Skin of body (tissue), 2 donors: ENCODE data around the gene RASL12. TPM values are rescaled to one million over a fixed set of nuclear protein-coding genes. Genes with fewer than 3 reads are reported as not detected.

ENCODE experiments used
- DNase-seq: peaks from one replicate; lab custom pipeline; 2025; lab: John Stamatoyannopoulos, UW
- total RNA-seq: library from RNA; depleted of rRNA; stranded (reverse); fragments of >200 nt; gene quantifications from one replicate; pipeline ENCODE4 v1.2.3, GENCODE V29; 2014

RASL12 gene
- total RNA-seq, 1 donor from 2014 or later: 12.5 TPM

DNA sequence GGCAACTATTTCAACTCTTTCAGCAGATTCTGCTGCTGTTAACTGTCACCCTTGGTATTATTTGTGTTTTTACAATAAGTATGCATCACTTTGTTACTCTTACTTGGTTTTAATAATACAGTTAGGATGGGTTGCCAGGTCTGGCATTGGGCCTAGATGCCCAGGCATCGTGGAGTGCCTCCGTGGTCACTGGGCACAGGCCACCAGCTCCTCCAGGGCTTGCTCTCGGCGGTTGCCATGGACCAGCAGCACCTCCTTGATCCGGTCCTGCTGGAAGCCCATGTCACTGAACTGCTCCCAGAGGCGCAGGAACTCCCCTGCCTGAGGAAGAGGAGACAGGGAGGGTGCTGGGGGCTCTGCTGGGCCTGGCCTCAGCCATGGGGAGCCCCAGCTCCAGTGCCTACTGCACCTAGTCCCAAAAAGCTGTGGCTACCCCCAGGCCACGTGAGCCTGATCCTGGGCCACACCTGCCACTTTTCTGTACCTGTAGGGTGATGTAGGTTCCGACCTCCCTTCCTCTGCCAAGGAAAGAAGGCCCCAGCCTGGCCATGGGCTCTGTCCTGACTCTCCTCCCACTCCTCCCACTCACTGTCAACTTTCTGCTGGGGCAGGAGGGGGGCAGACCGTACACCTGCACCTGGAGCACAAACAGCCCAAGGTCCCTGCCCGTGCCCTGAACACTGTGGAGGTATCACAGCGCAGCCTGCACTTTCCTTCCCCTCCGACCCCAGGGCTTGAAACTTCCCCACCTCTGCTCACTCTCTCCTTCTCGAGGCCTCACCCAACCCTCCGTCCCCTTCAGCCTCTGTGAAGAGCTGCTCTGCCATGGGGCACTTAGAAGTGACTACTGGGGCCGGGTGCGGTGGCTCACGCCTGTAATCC lies 25.4 kb upstream of the RASL12 start:
- DNase-seq: no peak

DNA sequence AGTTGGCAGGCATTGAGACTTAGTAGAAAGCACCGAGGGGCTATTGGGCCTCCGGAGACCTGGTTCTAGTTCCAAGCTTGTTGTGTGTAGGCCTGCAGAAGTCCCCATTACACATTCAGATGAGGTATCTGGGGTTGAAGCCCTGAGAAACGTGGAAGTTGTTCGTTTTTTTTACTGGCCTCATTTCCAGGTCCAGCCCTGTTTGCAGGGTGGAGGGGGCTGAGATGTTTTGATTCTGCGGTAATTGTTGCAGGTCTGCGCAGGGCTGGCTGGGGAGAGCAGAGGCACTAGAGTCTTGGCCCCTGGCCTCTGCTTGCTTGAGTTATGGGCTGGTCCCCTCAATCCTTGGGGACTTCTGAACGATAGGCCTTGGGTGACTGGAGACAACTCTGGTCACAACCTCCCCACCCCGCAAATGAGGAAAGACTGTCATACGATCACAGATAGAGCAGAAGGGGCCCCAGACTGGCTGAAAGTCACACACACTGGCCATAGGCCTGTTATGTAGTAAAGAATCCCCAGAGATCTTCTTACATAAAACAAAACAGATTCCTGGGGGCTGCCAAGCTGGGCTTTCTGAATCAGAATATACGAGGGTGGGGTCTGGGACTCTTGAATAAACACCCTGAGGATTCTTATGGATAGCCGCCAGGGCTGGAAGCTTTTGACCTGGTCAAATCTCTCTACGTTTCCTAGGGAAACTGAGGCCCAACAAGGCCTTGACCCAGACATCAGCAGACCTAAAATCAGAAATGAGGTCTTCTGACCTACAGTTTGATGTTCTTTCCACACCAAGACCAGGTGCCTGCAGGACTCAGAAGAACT lies 24.4 kb upstream of the RASL12 start:
- peak; percentile 9 for DNase-seq

DNA sequence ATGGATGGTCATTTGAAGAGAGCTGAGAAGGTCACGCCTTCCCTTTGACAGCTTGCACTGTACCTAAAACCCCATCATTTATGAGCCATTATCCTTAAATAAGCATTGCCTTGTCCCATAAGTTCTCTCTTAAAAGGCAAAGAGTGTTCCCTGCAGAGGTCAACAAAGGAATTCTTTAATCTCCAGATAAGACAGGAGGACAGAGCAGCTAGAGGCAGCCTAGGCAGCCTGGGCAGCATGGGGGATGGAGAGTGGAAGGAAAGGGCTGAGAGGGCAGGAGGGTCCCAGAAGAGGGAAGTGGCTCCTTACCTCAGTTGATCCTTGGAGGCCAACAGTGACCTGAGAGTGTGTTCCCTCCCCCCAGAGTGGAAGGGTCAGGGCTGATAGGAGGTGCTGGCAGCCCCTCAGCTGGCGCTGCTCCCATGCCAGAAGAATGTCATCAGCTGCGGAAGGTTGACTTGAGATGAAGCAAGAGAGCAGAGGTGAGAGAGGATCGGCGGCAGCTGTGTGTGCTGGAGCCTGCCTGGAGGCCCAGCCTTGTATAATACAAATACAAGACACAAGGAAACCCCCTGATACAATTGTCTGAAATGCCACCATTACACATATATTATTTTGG lies 21.5 kb upstream of the RASL12 start:
- no peak for DNase-seq

DNA sequence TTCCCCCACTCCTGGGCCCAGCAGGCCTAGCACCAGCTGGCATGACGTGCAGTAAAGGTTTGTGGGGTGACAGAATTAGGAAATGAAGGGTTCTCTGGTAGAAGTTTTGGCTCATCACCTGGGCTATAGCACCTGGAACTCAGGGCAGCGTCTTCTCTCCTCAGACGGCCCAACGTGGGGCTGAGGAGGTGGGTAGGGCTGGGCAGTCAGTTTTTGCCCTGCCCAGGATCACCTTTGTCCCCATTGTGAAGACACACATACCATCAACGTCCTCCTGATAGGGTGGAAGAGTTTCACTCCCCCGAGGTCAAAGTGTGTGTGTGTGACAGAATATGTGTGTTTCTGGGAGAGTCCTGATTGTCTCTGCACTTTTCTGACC lies 20.8 kb upstream of the RASL12 start:
- no peak for DNase-seq

DNA sequence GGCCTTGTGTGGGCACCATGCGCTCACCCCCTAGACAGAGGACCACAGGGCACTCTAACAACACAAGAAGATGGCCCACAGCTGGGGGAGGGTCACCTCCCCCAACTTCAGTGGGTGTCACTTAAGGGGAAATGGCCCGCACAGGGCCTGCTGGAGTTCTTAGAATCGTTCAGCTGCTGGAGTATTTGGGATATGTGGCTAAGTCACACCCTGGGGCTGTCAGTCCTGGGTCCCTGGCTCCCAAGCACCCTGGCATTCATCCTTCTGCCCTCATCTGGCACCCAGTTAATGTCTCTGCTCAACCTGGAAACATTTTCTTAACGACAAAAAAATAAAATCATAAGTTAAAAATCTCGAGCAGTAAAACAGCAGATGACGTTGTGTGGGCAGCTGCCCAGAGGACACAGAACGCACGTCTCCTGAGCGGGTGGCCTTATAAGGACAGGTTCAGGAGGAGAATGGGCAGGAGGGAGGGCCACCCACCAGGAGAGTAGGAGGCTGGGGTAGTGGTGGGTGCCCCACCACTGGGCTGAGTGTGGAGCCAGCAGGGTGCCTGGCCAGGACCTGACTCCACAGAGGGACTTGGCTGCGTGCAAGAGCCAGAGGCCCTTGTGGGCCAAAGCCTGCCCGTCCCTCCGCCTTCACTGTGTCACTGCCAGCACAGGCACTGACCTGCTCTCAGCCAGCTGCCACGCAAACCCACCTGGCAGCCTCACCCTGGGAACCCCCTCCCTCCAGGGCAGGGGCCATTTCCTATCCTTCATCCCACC lies 20.3 kb upstream of the RASL12 start:
- no peak for DNase-seq

DNA sequence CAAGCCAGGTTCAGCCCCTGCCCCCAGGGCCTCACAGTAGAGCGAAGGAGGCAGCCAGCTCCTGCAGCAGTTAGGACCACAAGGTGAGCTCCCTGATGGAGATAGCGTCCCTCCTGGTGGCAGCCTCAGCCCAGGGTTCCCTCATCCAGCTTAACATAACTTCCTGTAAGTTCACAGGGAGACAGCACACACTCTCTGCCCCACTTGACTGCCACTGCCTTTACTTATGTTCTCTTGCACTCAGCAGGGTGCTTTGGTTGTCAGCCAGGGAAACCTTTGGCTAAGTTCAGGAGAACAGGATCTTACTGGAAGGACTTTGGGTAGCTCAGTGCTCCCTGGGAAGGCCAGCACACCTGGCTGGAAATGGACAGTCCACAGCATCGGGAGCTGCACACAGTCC lies 19.6 kb upstream of the RASL12 start:
- no peak for DNase-seq

DNA sequence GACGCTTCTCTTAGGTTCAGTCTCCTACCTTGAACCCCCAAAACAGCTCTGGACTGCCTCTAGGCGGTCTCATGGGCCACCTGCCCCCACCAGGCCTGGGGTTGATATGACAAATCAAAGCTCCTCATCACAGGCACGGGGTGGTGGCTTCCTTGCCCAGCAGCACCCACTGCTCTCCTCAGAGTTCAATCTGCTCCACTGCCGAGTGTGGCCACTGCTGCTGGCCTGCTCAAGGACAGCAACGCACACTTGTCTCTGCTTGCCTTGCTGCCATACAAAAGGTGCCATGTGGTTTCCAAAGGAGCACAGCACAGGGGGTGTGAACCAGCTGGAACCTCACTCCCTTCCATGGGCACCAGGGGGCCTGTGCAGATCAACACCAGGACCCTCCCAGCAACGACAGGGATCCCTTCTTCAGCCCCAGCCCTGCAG lies 18.9 kb upstream of the RASL12 start:
- no peak for DNase-seq

DNA sequence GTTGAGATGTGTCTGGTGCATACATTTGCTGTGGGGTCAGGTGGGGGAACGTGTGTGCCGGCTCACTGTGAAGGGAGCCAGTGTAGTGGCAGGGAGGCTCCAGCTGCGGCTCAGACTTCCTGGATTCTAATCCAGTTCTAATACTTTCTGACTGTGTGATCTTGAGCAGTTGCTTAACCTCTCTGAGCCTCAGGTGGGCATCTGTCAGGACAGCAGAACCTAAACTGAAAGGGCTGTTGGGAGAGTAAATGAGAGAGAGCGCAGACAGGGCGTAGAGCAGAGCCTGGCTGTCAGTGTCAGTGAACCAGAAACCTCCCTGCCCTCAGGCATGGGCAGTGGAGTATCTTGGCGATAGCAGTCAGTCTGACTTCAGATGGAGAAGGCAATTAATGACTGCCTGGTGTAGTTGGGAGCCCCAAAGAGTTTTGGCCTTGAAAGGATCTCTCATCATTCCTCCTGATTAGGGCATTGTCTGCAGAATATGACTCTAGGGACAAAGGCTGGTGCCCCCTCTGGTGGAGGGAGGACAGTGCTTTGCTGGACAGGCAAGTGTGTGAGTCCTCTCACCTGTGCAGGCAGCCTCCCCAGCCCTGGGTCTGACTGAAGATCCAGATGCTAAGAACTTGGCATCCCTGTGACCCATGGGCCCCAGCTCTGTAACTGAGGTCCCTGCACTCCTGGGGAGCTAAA lies 18.3 kb upstream of the RASL12 start:
- no peak for DNase-seq

DNA sequence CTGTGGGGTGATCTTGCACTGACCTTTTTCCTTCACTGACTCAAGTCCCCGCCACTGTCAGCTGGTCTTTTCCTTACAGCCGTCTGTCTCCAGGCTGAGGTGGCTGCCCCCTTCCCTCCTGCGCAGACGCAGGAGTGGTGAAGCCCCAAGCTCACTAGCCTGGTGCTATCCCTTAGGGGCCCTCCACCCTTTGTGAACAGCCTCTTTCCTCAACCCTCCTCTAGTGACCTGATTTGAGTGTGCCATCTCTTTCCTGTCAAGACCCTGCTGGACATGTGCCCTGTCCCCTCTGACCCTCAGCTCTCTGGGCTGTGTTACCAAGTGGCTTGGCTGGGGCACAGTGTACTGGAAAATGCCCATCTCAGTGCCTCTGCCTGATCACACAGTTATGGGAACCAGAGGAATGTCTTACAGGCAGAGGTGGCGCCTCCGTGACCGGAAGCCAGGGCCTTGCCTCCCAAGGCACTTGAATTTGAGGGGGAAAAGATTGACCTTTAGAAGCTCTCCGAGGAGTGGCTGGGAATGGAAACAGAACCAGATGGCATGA lies 17.5 kb upstream of the RASL12 start:
- no peak for DNase-seq

DNA sequence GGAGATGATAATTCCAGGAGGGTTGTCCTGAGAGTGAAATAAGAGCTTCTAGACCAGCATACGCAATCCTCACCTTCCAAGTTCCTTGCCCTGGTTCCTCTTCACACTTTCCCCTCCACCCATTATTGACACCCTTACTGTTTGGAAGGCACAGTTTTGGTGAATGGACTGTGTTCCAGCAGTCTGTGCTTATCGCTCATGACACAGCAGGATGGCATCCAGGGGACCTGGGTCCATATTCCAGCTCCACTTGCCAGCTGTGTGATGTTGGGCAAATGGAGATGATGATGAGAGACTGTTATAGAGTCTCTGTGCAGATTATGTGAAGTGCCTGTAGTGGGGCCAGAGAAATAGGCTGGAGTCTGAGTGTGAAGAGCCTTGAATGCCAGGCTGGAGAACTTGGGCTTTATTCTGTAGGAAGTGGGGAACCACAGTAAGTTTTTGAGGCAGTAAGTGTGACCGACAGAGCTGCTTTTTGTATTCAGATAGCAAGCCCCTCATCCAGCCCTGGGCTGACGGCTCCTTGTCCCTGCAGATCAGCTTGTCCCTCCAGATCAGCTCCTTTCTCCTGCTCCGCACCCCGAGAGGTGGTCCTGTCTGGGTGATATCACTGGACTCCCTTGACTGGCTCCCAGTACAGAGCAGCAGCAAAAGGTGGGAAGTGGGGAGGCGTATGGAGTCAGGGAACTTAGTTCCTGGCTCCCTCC lies 16.9 kb upstream of the RASL12 start:
- no peak for DNase-seq

DNA sequence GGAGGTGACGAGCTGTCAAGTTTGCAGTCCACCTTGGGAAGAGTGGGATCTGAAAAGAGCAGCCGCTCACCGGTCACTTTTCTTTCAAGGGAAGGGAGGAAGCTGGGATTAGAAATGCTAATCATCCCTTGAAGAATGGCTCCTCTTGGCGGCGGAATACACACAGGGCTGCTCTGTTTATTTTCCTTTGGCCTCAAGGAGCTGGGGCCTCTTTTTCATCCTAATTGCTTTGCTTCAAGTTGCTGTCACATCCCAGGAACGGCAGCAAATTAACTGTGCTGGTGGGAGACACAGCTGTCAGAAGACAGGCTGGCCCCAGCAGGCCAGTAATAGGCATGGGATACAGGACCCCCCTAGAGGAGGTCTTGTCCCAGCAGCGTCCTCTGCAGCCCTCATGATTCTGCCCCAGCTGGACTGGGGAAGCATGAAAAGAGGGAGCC lies 15.5 kb upstream of the RASL12 start:
- DNase-seq: no peak

DNA sequence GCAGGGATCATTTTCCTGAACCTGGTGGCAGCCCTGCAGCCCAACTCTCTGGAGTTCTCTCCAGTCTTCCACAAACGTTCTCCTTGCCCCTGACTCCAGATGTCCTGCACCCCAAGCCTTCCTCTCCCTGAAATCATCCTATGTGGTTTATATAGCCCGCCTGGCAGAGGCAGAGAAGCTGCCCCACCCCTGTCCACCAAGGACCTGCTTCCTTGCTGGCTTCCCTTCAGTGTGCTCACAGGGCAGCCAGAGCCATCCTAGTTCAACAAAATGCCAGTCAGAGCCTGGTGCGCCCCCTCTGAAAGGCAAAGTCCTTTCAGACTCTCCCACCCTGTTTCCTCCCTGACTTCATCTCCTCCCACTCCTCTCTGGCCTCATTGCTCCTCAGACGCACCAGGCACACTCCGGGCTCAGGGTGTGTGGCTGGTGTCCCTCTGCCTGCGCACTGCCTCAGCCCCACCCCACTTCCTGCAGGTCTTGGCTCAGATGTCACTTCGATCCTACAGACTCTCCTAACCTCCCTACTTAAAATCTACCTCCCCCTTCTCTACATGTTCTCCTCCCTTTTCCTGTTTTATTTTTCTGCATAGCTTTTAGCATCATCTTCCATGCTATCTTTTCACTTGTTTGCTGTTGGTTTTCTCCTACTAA lies 14.6 kb upstream of the RASL12 start:
- DNase-seq: no peak

DNA sequence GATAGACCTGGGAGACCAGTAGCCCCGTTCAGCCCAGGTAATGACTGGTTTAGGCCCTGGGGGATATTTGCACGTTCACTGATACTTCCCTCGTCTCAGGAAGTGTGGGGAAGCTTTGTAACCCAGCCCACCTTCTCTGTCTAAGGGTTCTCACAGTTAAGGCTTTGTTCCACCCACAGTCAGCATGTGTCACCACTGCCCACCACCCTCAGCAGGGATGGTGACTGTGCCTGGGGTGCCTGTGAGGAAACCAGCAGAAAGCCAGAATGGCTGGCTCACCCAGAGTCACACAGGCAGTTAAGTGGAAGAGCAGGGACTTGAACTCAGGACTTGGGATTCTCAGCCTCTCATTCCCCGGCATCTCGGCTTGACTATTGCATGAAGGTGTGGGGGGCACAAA lies 14.0 kb upstream of the RASL12 start:
- DNase-seq: no peak

DNA sequence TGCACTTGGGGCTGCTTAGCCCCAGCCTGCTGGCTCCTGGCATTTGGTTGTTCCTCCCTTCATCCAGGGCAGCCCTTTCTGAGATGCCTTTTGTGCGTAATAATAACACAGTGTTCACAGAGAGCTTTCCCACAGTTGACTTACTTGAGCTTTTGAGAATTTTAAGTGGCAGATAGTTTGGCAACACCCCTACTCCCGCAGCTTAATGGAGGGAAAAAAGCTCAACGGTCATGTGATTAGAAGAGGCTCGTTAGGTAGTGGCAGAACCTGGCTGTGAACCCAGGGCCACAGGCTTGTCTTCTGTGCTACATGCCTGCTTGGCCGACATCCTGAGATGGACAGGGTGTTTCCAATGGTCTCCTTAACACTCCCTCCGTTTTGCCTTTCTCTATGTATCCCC lies 13.5 kb upstream of the RASL12 start:
- no peak for DNase-seq

DNA sequence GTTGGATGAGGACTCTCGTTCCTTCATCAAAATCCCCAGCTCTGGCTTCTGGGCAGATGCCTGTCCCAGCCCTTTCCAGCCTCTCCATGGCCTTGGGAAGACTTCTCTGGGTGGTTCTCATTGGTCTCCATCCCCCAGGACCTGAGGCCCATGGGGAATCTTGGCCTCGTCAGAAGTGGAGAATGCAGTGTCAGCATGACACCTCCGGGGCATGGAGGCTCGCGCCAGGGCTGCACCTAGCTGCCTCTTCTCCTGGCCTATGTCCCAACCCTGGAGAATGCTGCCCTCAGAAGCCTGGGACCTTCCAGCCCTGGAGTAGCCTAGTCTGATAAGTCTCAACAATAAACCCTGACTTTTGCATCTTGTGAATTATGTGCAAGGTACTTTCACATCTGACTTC lies 11.8 kb upstream of the RASL12 start:
- no peak for DNase-seq

DNA sequence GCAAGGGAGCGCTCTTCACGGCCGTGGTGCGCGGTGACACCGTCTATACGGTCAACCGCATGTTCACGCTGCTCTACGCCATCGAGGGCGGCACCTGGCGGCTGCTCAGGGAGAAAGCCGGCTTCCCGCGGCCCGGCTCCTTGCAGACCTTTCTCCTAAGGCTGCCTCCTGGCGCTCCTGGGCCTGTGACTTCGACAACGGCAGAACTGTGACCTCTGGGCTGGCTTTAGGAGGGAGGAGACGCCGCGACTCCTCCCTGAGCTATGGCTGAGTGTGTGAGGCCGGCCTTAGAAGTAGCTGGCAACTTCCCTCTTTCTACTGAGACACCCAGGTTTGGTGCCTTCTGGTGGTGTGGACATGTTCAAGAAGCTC lies 10.2 kb upstream of the RASL12 start:
- no peak for DNase-seq

DNA sequence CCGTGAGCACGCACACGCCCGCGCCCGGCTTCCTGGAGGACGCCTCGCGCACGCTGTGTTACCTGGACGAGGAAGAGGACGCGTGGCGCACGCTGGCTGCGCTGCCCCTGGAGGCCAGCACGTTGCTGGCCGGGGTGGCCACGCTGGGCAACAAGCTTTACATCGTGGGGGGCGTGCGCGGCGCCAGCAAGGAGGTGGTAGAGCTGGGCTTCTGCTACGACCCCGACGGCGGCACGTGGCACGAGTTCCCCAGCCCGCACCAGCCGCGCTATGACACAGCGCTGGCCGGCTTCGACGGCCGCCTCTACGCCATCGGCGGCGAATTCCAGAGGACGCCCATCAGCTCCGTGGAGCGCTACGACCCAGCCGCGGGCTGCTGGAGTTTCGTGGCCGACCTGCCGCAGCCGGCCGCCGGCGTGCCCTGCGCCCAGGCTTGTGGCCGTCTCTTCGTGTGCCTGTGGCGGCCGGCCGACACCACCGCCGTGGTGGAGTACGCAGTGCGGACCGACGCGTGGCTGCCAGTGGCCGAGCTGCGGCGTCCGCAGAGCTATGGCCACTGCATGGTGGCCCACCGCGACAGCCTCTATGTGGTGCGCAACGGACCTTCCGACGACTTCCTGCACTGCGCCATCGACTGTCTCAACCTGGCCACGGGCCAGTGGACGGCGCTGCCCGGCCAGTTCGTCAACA lies 9.6 kb upstream of the RASL12 start:
- no peak for DNase-seq

DNA sequence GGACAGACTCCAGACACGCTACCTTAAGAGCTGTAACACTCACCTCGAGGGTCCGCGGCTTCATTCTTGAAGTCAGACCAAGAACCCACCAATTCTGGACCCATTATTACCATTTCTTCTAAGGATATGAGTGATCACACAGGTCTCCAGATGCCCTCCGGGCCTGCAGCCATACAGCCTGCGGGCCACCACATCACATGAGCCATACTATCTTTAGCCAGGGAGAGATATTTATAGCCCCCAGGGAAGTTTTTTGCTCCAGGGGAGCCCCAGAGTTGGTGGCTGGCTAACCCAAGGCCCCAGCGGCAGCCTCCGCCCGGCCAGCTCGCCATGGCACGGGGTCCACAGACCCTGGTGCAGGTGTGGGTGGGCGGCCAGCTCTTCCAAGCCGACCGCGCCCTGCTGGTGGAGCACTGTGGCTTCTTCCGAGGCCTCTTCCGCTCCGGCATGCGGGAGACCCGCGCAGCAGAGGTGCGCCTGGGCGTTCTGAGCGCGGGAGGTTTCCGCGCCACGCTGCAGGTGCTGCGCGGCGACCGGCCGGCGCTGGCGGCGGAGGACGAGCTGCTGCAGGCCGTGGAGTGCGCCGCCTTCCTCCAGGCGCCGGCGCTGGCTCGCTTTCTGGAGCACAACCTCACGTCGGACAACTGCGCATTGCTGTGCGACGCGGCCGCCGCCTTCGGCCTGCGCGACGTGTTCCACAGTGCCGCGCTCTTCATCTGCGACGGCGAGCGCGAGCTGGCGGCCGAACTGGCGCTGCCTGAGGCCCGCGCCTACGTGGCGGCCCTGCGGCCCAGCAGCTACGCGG lies 8.9 kb upstream of the RASL12 start, which contains the start of gene KBTBD13:
Gene KBTBD13 (plus strand): TSS at position 261 of the 805 bp plus-strand sequence. CDS start 70 bp downstream, at position 331.
- DNase-seq: no peak
